HEK293 (cell line): Measurements from ENCODE around the gene BTG2.
"Not testable (repeated sequence)": the region's sequence is repeated elsewhere in the genome, so short reads cannot be mapped to it uniquely, and the experiment has no call there.

ENCODE experiments used
- MYNN ChIP-seq: fragments of 450-650 bp; formaldehyde crosslinking; IDR thresholded peaks from 2 replicates; pipeline ENCODE4 v1.5.1; 2016; ENCODE audit warnings: missing biosample characterization, missing genetic modification characterization, borderline replicate concordance
- TCF7L2 ChIP-seq: IDR thresholded peaks from 2 replicates; pipeline ENCODE4 v1.6.1; 2011; ENCODE audit warnings: low read depth, mild to moderate bottlenecking, inconsistent platforms, low read length, moderate library complexity, borderline replicate concordance
- ZNF311 ChIP-seq: fragments of 450-650 bp; formaldehyde crosslinking; IDR thresholded peaks from 2 replicates; pipeline ENCODE4 v1.5.1; 2017; ENCODE audit warnings: missing biosample characterization, missing genetic modification characterization, borderline replicate concordance
- ZNF335 ChIP-seq: fragments of 450-650 bp; formaldehyde crosslinking; conservative IDR thresholded peaks from 2 replicates; pipeline ENCODE4 v1.5.1; 2016; ENCODE audit warnings: missing biosample characterization, missing genetic modification characterization
- ZNF530 ChIP-seq: fragments of 450-650 bp; formaldehyde crosslinking; IDR thresholded peaks from 2 replicates; pipeline ENCODE4 v1.5.1; 2016; ENCODE audit warnings: low read depth, missing biosample characterization, missing genetic modification characterization
- TF ChIP-seq, protein P1 (sequence below): fragments of 450-650 bp; formaldehyde crosslinking; IDR thresholded peaks from 2 replicates; pipeline ENCODE4 v1.5.1; 2016; ENCODE audit warnings: missing biosample characterization, missing genetic modification characterization
- TF ChIP-seq, protein P2 (sequence below): fragments of 450-650 bp; formaldehyde crosslinking; IDR thresholded peaks from 2 replicates; pipeline ENCODE4 v1.5.1; 2016; ENCODE audit warnings: missing biosample characterization, missing genetic modification characterization
- TF ChIP-seq, protein P3 (sequence below): fragments of 450-650 bp; formaldehyde crosslinking; IDR thresholded peaks from 2 replicates; pipeline ENCODE4 v1.5.1; 2016; ENCODE audit warnings: missing biosample characterization, missing genetic modification characterization
- TF ChIP-seq, protein P4 (sequence below): fragments of 450-650 bp; formaldehyde crosslinking; IDR thresholded peaks from 2 replicates; pipeline ENCODE4 v1.5.1; 2016; ENCODE audit warnings: missing biosample characterization, missing genetic modification characterization, low read depth
- TF ChIP-seq, protein P5 (sequence below): fragments of 450-650 bp; formaldehyde crosslinking; IDR thresholded peaks from 2 replicates; pipeline ENCODE4 v1.5.1; 2016; ENCODE audit warnings: missing biosample characterization, missing genetic modification characterization
- TF ChIP-seq, protein P6 (sequence below): fragments of 450-650 bp; formaldehyde crosslinking; IDR thresholded peaks from 2 replicates; pipeline ENCODE4 v1.5.1; 2016; ENCODE audit warnings: missing biosample characterization, missing genetic modification characterization, low read depth

DNA sequence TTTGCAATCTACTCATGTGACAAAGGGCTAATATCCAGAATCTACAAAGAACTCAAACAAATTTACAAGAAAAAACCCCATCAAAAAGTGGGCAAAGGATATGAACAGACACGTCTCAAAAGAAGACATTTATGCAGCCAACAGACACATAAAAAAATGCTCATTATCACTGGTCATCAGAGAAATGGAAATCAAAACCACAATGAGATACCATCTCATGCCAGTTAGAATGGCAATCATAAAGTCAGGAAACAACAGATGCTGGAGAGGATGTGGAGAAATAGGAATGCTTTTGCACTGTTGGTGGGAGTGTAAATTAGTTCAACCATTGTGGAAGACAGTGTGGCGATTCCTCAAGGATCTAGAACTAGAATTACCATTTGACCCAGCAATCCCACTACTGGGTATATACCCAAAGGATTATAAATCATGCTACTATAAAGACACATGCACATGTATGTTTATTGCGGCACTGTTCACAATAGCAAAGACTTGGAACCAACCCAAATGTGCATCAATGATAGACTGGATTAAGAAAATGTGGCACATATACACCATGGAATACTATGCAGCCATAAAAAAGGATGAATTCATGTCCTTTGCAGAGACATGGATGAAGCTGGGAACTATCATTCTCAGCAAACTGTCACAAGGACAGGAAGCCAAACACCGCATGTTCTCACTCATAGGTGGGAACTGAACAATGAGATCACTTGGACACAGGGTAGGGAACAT is 8.9 kb downstream of the BTG2 start:
- TF ChIP-seq, protein P1, sequence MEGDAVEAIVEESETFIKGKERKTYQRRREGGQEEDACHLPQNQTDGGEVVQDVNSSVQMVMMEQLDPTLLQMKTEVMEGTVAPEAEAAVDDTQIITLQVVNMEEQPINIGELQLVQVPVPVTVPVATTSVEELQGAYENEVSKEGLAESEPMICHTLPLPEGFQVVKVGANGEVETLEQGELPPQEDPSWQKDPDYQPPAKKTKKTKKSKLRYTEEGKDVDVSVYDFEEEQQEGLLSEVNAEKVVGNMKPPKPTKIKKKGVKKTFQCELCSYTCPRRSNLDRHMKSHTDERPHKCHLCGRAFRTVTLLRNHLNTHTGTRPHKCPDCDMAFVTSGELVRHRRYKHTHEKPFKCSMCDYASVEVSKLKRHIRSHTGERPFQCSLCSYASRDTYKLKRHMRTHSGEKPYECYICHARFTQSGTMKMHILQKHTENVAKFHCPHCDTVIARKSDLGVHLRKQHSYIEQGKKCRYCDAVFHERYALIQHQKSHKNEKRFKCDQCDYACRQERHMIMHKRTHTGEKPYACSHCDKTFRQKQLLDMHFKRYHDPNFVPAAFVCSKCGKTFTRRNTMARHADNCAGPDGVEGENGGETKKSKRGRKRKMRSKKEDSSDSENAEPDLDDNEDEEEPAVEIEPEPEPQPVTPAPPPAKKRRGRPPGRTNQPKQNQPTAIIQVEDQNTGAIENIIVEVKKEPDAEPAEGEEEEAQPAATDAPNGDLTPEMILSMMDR (tag by site-specific recombination), result not testable (repeated sequence)
- not testable (repeated sequence) for TF ChIP-seq MYNN; TCF7L2; ZNF311; ZNF530 (tag by site-specific recombination); ZNF335
- TF ChIP-seq, protein P2, sequence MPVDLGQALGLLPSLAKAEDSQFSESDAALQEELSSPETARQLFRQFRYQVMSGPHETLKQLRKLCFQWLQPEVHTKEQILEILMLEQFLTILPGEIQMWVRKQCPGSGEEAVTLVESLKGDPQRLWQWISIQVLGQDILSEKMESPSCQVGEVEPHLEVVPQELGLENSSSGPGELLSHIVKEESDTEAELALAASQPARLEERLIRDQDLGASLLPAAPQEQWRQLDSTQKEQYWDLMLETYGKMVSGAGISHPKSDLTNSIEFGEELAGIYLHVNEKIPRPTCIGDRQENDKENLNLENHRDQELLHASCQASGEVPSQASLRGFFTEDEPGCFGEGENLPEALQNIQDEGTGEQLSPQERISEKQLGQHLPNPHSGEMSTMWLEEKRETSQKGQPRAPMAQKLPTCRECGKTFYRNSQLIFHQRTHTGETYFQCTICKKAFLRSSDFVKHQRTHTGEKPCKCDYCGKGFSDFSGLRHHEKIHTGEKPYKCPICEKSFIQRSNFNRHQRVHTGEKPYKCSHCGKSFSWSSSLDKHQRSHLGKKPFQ, result not testable (repeated sequence)
- TF ChIP-seq, protein P3, sequence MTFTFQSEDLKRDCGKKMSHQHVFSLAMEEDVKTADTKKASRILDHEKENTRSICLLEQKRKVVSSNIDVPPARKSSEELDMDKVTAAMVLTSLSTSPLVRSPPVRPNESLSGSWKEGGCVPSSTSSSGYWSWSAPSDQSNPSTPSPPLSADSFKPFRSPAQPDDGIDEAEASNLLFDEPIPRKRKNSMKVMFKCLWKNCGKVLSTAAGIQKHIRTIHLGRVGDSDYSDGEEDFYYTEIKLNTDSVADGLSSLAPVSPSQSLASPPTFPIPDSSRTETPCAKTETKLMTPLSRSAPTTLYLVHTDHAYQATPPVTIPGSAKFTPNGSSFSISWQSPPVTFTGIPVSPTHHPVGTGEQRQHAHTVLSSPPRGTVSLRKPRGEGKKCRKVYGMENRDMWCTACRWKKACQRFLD, result not testable (repeated sequence)
- TF ChIP-seq, protein P4, sequence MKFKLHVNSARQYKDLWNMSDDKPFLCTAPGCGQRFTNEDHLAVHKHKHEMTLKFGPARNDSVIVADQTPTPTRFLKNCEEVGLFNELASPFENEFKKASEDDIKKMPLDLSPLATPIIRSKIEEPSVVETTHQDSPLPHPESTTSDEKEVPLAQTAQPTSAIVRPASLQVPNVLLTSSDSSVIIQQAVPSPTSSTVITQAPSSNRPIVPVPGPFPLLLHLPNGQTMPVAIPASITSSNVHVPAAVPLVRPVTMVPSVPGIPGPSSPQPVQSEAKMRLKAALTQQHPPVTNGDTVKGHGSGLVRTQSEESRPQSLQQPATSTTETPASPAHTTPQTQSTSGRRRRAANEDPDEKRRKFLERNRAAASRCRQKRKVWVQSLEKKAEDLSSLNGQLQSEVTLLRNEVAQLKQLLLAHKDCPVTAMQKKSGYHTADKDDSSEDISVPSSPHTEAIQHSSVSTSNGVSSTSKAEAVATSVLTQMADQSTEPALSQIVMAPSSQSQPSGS (tag by site-specific recombination), result not testable (repeated sequence)
- TF ChIP-seq, protein P5, sequence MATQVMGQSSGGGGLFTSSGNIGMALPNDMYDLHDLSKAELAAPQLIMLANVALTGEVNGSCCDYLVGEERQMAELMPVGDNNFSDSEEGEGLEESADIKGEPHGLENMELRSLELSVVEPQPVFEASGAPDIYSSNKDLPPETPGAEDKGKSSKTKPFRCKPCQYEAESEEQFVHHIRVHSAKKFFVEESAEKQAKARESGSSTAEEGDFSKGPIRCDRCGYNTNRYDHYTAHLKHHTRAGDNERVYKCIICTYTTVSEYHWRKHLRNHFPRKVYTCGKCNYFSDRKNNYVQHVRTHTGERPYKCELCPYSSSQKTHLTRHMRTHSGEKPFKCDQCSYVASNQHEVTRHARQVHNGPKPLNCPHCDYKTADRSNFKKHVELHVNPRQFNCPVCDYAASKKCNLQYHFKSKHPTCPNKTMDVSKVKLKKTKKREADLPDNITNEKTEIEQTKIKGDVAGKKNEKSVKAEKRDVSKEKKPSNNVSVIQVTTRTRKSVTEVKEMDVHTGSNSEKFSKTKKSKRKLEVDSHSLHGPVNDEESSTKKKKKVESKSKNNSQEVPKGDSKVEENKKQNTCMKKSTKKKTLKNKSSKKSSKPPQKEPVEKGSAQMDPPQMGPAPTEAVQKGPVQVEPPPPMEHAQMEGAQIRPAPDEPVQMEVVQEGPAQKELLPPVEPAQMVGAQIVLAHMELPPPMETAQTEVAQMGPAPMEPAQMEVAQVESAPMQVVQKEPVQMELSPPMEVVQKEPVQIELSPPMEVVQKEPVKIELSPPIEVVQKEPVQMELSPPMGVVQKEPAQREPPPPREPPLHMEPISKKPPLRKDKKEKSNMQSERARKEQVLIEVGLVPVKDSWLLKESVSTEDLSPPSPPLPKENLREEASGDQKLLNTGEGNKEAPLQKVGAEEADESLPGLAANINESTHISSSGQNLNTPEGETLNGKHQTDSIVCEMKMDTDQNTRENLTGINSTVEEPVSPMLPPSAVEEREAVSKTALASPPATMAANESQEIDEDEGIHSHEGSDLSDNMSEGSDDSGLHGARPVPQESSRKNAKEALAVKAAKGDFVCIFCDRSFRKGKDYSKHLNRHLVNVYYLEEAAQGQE (tag by site-specific recombination), result not testable (repeated sequence)
- TF ChIP-seq, protein P6, sequence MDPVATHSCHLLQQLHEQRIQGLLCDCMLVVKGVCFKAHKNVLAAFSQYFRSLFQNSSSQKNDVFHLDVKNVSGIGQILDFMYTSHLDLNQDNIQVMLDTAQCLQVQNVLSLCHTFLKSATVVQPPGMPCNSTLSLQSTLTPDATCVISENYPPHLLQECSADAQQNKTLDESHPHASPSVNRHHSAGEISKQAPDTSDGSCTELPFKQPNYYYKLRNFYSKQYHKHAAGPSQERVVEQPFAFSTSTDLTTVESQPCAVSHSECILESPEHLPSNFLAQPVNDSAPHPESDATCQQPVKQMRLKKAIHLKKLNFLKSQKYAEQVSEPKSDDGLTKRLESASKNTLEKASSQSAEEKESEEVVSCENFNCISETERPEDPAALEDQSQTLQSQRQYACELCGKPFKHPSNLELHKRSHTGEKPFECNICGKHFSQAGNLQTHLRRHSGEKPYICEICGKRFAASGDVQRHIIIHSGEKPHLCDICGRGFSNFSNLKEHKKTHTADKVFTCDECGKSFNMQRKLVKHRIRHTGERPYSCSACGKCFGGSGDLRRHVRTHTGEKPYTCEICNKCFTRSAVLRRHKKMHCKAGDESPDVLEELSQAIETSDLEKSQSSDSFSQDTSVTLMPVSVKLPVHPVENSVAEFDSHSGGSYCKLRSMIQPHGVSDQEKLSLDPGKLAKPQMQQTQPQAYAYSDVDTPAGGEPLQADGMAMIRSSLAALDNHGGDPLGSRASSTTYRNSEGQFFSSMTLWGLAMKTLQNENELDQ, result not testable (repeated sequence)
